H4 (cell line): ENCODE results near the gene PLVAP. TPM values are rescaled to one million over a fixed set of nuclear protein-coding genes. Genes with fewer than 3 reads are reported as not detected.

Source experiments
- DNase-seq: peaks from one replicate; pipeline ENCODE4 v3.0.0-alpha.2; 2015; ENCODE audit warnings: low spot score
- total RNA-seq: library from RNA; depleted of rRNA; stranded (reverse); fragments of >200 nt; shearing (Covaris generic); gene quantifications from 2 replicates; pipeline ENCODE4 v1.2.3, GENCODE V29; 2014; rRNA removed

The PLVAP gene
- total RNA-seq, 1 experiment from 2014 or later, result not detected

- peak; percentile 78 for DNase-seq
Observed at GRCh38 chr19:17303167-17303939, 73.8 kb downstream of the PLVAP start, which contains the start of gene ABHD8. ABHD8 (minus strand) TSS chr19:17303425; CDS start chr19:17301616, 1,809 bp downstream.

DNA sequence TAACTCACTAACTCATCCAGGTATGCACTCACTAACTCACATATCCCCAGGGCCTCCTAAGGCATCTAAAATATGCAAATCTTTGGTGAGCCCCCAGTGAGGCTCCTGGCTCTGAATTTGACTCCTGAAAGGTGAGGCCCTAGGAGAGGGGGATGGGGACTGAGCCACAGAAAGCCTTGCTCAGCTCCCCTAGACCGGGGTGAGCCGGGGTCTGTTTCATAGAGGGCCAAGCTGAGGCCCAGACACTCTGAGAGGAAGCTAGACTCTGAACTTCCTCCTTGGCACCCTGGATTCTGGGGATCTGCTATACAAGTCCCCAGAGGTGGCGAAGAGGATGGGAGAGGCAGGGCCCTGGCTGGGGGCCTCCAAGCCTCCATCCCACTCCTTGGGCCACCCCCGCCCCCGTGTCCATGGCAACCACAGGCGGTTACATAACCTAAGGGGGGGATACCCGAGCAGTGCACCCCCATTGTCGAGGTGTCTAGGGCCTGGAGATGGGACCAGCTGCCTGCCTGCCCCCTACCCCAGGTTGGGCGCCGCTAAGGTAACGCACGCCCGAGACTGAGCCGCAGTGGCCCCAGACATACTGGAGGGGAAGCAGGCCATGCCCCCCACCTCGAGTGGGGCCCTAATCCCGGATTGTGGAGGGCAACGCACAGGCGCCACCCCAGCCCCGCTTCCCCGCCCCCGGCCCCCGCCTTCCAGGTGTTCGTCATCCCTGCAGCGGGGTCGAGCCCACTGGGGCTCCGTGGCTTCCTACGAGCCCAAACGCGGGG is 74.6 kb downstream of the PLVAP start:
- DNase-seq, result no peak

Other genes starting within 250 kb of the PLVAP start
- 43.2 and 43.4 TPM in 2 replicates for gene USE1, start 162.0 kb downstream of the PLVAP start, total RNA-seq
- 6.8 and 8.8 TPM in 2 replicates for gene OCEL1, start 151.1 kb downstream of the PLVAP start, total RNA-seq
- 24.8 and 38.6 TPM in 2 replicates for gene NR2F6, start 131.4 kb downstream of the PLVAP start, total RNA-seq
- not detected in 2 replicates for gene USHBP1, start 112.6 kb downstream of the PLVAP start, total RNA-seq
- 154 and 167 TPM in 2 replicates for gene BABAM1, start 109.9 kb downstream of the PLVAP start, total RNA-seq
- 0.06 TPM in 1 of 2 replicates, not detected in the other for gene ANKLE1, start 95.4 kb downstream of the PLVAP start, total RNA-seq
- 3.5 and 7.5 TPM in 2 replicates for gene ABHD8, start 73.9 kb downstream of the PLVAP start, total RNA-seq
- gene MRPL34, start 71.5 kb downstream of the PLVAP start, total RNA-seq, result 48.0 and 76.2 TPM in 2 replicates
- 20.0 and 34.3 TPM in 2 replicates for gene DDA1, start 67.8 kb downstream of the PLVAP start, total RNA-seq
- gene ANO8, start 42.5 kb downstream of the PLVAP start, total RNA-seq, result 1.4 and 3.2 TPM in 2 replicates
- 10.2 and 21.7 TPM in 2 replicates for gene GTPBP3, start 39.8 kb downstream of the PLVAP start, total RNA-seq
- not detected in 2 replicates for gene CCDC194, start 16.9 kb upstream of the PLVAP start, total RNA-seq
- gene BST2, start 28.3 kb upstream of the PLVAP start, total RNA-seq, result 273 and 396 TPM in 2 replicates
- gene MVB12A, start 42.7 kb upstream of the PLVAP start, total RNA-seq, result 155 and 216 TPM in 2 replicates
- 0.27 and 1.1 TPM in 2 replicates for gene TMEM221, start 71.3 kb upstream of the PLVAP start, total RNA-seq
- gene NXNL1, start 83.6 kb upstream of the PLVAP start, total RNA-seq, result not detected in 2 replicates
- 3.6 and 4.8 TPM in 2 replicates for gene SLC27A1, start 93.2 kb upstream of the PLVAP start, total RNA-seq
- gene PGLS, start 134.3 kb upstream of the PLVAP start, total RNA-seq, result 80.9 and 96.4 TPM in 2 replicates
- 89.9 and 95.2 TPM in 2 replicates for gene COLGALT1, start 178.3 kb upstream of the PLVAP start, total RNA-seq